GM19324 (cell line): ENCODE measurements around the gene TMEM184C.

Experiments
- ATAC-seq: cut with Tn5 transposase; IDR thresholded peaks from one replicate; pipeline ENCODE4 v1.9.1; 2021; ENCODE audit warnings: mild to moderate bottlenecking, moderate library complexity; ENCODE audit not compliant: unreplicated experiment, low FRiP score

TMEM184C gene

GRCh38 chr4:147599206-147599605 lies 18.0 kb upstream of the TMEM184C start:
- no peak for ATAC-seq

GRCh38 chr4:147599769-147600168 lies 17.4 kb upstream of the TMEM184C start:
- ATAC-seq, result no peak

GRCh38 chr4:147605499-147605898 lies 11.7 kb upstream of the TMEM184C start:
- ATAC-seq, result no peak

- no peak for ATAC-seq
Observed at GRCh38 chr4:147607471-147607870, 9.7 kb upstream of the TMEM184C start.

GRCh38 chr4:147610686-147611085 lies 6.5 kb upstream of the TMEM184C start:
- no peak for ATAC-seq

- peak; percentile 20 for ATAC-seq
Observed at GRCh38 chr4:147616849-147617172, 386 bp upstream of the TMEM184C start.

- ATAC-seq, result peak; percentile 5
Observed at GRCh38 chr4:147617841-147618691, 869 bp downstream of the TMEM184C start.

GRCh38 chr4:147620315-147620714 lies 3.1 kb downstream of the TMEM184C start:
- no peak for ATAC-seq

GRCh38 chr4:147625733-147626132 lies 8.5 kb downstream of the TMEM184C start:
- no peak for ATAC-seq

- ATAC-seq, result no peak
Observed at GRCh38 chr4:147626903-147627302, 9.7 kb downstream of the TMEM184C start.

GRCh38 chr4:147628415-147628814 lies 11.2 kb downstream of the TMEM184C start:
- ATAC-seq, result no peak

GRCh38 chr4:147629783-147630730 lies 12.9 kb downstream of the TMEM184C start:
- no peak for ATAC-seq

- no peak for ATAC-seq
Observed at GRCh38 chr4:147633113-147633512, 15.9 kb downstream of the TMEM184C start.

- ATAC-seq, result no peak
Observed at GRCh38 chr4:147633643-147634042, 16.4 kb downstream of the TMEM184C start.

GRCh38 chr4:147635348-147635747 lies 18.2 kb downstream of the TMEM184C start:
- ATAC-seq, result no peak

GRCh38 chr4:147638365-147638764 lies 21.2 kb downstream of the TMEM184C start:
- ATAC-seq, result no peak

- no peak for ATAC-seq
Observed at GRCh38 chr4:147638942-147639341, 21.7 kb downstream of the TMEM184C start.

GRCh38 chr4:147639388-147639787 lies 22.2 kb downstream of the TMEM184C start:
- ATAC-seq, result no peak

GRCh38 chr4:147640331-147640730 lies 23.1 kb downstream of the TMEM184C start:
- ATAC-seq, result no peak

- ATAC-seq, result no peak
Observed at GRCh38 chr4:147643616-147644015, 26.4 kb downstream of the TMEM184C start.

GRCh38 chr4:147644471-147644870 lies 27.3 kb downstream of the TMEM184C start:
- no peak for ATAC-seq
